ENCODE results near the gene R3HDM2.
"Not testable (repeated sequence)": the region's sequence is repeated elsewhere in the genome, so short reads cannot be mapped to it uniquely, and the experiment has no call there.

The R3HDM2 gene

GRCh38 chr12:57320639-57321038 is 110.2 kb downstream of the R3HDM2 start:
- no peak for DNase-seq

GRCh38 chr12:57319678-57320469 is 111.0 kb downstream of the R3HDM2 start:
- peak; percentile 27 for DNase-seq

- DNase-seq: no peak
These were observed 115.2 kb downstream of the R3HDM2 start for GRCh38 chr12:57315681-57316080.

GRCh38 chr12:57312287-57312686 is 118.6 kb downstream of the R3HDM2 start:
- DNase-seq: not testable (repeated sequence)

GRCh38 chr12:57309420-57309819 is 121.4 kb downstream of the R3HDM2 start:
- no peak for DNase-seq

GRCh38 chr12:57300961-57301584 is 129.8 kb downstream of the R3HDM2 start:
- DNase-seq: no peak

- DNase-seq: no peak
These were observed 131.3 kb downstream of the R3HDM2 start for GRCh38 chr12:57299514-57300016.

GRCh38 chr12:57296291-57296690 is 134.6 kb downstream of the R3HDM2 start:
- DNase-seq: no peak

- DNase-seq: not testable (repeated sequence)
These were observed 148.8 kb downstream of the R3HDM2 start for GRCh38 chr12:57282073-57282472.

GRCh38 chr12:57280211-57281062 is 150.4 kb downstream of the R3HDM2 start:
- DNase-seq: no peak

GRCh38 chr12:57278465-57279381 is 152.1 kb downstream of the R3HDM2 start:
- DNase-seq: no peak

- DNase-seq: no peak
These were observed 153.8 kb downstream of the R3HDM2 start for GRCh38 chr12:57276935-57277563.

GRCh38 chr12:57276233-57276632 is 154.6 kb downstream of the R3HDM2 start:
- DNase-seq: not testable (repeated sequence)

GRCh38 chr12:57273516-57273915 is 157.3 kb downstream of the R3HDM2 start:
- no peak for DNase-seq

- peak; percentile 48 for DNase-seq
These were observed 158.3 kb downstream of the R3HDM2 start for GRCh38 chr12:57272337-57273151.

GRCh38 chr12:57270966-57271470 is 159.8 kb downstream of the R3HDM2 start:
- no peak for DNase-seq

GRCh38 chr12:57268264-57268663 is 162.6 kb downstream of the R3HDM2 start:
- DNase-seq: no peak

GRCh38 chr12:57266681-57267080 is 164.2 kb downstream of the R3HDM2 start:
- DNase-seq: no peak

GRCh38 chr12:57263096-57263495 is 167.7 kb downstream of the R3HDM2 start:
- DNase-seq: no peak

GRCh38 chr12:57262126-57262822 is 168.6 kb downstream of the R3HDM2 start:
- DNase-seq: no peak
